Measurements from ENCODE around the gene OLFM1.
"Not testable (repeated sequence)": the region's sequence is repeated elsewhere in the genome, so short reads cannot be mapped to it uniquely, and the experiment has no call there.

The OLFM1 gene

DNA sequence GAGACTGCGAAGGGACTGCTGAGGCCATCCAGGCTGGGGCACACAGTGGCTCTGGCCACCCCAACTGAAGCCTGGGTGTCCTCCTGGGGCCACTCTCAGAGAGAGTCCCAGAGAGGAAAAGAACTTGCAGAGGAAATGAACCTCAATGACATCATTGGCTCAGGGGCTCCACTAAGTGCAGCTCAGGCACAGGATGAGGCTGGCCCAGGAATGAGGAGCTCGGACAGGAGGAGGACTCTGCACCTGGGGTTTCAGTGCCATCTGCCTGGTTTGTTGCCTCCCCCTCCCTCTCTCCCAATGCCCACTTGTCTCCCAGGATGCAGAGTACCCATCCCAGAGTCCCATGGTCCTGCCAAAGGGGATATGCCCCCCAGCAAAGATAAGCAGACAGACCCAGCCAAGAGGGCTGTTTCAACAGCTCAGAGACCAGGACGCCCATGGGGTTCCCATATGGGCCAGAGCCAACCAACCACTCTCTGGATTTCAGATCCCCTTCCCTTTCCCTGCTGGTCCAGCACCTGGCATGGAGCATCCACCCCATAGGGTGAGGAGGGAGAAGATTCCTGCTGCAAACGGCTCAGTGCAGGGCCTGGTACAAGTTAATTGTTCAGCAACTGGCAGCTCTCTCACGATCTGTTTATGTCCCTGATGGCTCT, 26.9 kb upstream of the OLFM1 start:
- no peak for DNase-seq

DNA sequence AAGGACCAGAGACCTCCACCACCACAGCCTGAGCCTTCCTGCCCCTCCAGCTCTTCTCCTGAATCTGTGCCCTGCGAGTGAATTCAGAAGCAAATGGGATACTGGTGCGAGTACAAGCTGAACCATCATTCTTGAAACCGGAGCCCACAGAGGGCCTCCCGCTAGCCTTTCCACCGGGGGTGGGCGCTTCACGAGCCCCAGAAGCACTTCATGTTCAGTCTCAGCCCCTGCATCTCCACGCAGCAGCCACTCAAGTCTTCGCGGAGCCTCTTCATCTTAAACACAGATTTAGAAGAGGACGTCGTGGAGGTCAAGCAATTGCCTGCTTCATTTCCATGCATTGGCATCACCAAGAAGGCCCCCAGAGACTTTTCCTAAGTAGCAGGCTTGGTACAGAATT, 26.0 kb upstream of the OLFM1 start:
- no peak for DNase-seq

DNA sequence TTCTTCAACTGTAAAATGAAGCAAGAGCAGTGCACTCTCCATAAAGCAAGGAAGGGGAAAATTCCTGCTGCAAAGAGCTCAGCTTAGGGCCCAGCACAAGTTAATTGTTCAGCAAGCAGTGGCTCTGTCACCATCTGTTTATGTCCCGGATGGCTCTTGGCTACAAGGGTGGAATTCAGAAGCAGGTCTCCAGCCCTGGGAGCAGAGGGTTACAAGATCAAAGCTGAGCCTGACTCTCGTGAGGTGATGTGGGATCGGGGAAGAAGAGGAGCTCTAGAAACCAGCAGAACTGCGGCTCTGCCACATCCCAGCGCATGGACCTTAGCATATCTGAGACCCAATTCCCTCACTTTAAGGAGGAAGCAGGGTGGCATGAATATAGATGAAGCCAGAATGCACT, 25.2 kb upstream of the OLFM1 start:
- no peak for DNase-seq

DNA sequence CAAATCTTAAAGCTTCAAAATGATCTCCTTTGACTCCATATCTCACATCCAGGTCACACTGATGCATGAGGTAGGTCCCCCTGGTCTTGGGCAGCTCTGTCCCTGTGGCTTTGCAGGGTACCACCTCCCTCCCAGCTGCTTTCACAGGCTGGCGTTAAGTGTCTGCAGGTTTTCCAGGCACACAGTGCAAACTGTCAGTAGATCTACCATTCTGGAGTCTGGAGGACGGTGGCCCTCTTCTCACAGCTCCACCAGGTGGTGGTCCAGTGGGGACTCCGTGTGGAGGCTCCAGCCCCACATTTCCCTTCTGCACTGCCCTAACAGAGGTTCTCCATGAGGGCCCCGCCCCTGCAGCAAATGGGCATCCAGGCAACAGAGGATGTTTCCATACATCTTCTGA, 24.0 kb upstream of the OLFM1 start:
- not testable (repeated sequence) for DNase-seq

DNA sequence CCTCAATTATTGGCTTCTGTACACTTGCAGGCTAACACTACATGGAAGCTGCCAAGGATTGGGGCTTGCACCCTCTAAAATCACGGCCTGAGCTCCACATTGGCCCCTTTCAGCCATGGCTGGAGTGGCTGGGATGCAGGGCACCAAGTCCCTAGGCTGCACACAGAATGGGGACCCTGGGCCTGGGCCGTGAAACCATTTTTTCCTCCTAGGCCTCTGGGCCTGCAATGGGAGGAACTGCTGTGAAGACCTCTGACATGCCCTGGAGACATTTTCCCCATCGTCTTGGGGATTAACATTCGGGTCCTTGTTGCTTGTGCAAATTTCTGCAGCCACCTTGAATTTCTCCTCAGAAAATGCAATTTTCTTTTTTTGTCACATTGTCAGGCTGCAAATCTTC, 23.6 kb upstream of the OLFM1 start:
- DNase-seq: not testable (repeated sequence)

DNA sequence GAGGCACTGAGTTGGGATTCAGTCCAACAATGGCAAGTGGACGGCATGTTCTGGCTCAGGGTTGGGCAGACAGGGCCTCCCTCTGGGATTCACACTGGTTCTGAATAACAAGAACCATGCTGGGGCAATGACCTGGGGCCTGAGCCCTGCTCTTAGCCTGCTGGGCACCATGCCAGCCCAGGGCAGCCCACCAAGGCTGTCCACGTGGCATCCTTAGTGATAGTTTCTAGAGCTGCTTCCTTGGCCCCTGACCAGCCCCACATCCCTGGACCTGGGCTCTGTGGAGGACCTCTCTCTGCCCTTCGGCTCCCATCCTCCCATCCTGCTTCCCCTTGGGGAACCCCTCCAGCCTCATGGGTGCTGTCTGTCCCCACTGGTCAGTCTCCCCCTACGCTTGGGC, 22.3 kb upstream of the OLFM1 start:
- DNase-seq: no peak

DNA sequence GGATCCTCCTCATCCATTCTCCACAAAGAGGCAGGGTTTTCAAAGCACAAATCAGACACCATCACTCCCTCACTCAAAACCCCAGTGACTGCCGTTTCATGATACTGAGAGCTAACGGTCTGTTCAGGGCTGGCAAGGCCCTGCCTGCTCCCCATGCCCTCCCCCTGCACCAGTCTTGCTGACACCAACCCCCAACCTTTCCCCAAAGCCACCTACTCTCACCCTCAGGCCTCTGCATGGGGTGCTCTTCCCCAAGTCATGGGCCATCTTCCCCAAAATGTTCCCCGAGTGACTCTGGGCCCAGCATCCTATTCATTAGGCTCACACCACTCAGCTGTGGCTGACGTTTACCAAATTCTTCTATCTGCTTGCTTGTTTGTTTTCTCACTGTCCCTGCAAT, 21.7 kb upstream of the OLFM1 start:
- no peak for DNase-seq

DNA sequence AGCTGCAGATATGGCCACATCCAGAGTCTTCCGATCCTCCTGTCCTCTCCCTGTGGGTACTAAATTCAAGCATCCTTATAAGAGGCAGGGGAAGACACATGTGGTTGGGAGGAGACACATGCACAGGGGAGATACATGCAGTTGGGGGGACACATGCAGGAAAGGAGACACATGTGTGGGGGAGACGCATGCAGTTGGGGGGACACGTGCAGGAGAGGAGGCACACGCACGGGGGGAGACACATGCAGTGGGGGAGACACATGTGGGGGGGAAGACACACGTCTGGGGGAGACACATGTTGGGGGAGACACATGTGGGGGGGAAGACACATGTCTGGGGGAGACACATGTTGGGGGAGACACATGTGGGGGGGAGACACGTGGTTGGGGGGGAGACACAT, 21.2 kb upstream of the OLFM1 start:
- no peak for DNase-seq

DNA sequence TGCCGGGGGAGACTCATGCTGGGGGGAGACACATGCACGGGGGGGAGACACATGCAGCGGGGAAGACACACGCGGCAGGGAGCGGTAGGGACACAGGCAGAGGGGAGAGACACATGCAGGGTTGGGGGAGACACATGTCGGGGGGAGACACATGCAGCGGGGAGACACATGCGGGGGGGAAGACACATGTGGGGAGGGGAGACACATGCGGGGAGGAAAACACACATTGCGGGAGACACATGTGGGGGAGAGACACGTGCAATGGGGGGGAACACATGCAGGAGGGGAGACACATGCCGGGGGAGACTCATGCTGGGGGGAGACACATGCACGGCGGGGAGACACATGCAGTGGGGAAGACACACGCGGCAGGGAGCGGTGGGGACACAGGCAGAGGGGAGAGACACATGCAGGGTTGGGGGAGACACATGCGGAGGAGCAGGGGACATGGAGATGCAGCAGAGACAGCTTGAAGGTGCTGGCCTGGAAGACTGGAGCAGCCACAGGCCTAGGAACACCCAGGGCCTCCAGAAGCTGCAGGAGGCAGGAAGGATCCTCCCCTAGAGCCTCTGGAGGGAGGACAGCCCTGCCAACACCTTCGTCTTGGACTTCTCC, 20.3 kb upstream of the OLFM1 start:
- DNase-seq: no peak

DNA sequence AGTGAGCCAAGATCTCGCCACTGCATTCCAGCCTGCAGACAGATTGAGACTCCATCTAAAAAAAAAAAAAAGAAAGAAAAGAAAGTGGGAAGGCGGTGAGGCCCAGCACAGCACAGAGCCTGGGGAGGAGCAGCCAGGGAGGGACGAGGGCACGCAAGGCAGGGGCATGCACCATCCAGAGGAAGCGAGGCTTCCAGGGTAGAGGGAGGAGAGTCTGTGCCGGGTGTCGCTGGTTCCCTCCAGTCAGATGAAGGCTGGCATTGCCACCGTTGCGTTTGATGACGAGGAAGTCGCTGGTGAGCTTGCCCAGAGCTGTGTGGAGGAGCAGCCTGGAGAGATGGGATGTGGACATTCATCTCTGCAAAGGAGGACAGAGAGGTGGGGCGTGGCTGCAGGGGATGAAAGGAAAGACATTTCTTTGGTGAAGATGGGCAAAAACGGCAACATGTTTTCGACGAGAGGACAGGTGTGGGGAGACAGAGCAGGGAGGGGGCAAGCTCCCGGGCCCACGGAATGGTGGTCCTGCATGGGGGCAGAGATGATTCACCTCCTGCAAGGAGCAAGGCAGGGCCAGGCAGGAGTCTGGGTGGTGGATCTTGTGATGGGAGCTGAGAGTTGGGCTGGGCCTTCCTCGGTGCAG, 18.6 kb upstream of the OLFM1 start:
- DNase-seq: no peak

DNA sequence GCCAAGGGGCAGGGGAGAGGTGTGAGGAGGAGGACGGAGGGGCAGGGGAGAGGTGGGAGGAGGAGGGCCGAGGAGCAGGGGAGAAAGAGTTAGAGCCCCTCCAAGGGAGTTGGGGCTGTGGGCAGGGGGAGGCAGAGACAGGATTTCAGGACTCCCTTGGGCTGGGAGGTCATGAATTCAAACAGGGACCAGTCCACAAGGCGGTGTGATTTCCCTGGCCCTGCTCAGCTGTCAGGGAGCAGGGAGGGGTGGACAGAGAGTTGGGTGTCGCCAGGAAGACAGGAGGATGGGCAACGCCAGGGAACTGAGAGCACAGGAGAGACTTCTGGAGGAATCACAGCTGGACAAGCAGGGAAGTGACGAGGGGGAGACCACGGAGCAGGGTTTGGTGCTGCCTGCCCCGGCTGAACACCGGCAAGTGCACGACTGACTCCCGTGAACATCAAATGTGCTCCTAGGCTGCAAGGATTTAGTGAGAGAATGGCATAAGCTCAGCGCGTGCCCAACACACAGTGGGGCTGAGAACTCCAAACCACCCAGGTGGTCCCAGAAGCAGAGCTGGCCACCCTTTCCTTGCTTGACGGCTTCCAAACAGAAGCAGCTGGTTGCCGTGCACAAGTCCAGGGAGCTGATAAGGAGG, 17.8 kb upstream of the OLFM1 start:
- no peak for DNase-seq

DNA sequence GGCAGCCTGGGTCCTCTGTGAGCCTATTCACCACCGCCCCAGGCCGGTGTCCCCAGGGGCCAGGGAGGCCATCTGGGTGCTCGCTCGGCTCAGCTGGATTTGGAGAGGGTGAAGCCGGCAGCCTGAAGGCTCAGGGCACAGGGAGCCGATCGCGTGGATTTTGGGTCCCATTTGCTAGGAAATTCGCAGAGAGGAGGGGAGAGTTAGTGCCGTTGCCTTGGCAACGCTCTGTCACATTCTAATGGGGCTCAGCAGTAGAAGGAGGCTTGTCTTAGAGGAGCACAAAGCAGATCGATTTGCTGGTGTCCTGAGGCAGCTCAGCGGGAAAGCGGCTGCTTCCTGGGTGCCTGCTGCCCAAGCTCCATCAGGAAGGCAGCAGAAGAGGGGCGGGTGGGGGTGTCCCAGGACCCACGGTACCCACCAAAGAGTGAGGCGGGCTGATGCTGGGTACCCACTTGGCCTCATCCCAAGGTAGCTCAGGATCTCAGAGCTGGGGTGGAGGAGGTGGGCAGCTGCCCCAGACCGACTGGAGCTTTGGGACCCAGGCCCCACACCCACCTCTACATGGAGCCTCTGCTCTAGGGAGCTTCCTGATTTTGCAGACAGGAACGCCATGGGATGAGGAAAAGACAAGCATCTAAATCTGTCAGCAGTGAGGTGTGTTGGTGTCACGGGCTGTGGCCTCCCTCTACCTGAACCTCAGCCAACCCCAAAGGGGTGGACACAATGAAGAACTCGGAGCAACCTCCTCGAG, 17.1 kb upstream of the OLFM1 start:
- DNase-seq: no peak

DNA sequence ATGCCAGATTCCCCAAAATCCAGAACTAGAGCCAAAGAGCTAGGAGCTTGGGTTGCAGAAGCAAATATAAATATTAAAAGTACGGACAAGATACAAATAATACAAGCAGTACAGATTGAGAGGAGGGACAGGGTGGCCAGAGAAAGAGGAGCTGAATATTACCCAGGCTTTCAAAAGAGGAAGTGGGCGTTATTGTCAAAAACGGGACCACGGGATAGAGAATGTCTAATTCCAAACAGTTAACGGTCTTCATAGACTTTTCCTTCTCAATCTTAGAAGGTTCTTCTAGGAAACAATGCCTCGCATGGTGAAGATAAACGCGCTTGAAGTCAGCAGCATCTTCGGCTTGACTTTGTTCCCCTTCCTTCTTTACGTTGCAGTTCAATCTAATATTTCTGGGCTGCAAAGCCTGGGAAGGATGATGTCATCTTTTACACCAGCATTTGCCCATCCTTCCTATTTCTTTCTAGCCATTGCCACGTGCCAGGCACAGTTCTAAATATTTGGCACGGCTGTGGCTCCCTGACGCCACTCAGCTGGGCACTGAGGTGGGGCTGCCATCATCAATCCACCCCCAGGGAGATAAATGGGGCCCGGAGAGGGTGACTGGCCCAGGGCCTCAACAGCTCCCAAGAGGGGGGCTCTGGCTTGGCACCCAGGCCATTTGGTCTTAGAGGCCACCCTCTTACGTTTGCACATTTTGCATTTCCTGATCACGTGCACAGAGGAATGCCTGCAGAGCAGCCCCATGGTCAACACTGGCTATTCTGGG, 16.3 kb upstream of the OLFM1 start:
- no peak for DNase-seq

DNA sequence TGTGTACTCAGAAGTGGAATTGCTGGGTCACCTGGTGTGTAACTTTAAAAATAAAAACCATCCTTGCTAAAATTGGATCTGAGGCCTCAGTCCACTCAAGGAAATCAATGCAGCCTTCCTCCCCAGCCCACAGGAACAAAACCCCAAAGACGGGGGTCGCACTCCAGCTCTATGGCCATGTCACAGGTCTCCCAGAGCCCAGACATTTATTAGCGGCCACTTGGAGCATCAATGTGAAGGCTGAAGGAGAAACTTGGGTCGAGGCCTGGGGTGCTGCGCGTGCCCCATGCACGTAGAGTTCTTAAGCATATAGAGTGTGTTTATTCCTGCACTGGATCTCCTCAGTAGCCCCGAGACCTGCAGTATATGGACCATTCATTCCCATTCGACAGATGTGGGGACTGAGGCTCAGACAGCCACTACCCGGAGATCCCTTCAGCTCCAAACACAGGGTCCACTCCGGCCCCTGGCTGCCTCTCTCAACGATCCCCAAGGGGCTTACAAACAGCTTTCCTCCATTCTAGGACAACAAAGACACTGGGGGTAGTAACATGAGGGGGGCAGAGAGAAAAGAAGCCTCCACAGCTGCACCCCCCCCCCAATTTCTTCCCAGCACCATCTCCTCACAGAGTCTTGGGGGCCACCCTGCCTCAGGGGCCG, 14.3 kb upstream of the OLFM1 start:
- no peak for DNase-seq

DNA sequence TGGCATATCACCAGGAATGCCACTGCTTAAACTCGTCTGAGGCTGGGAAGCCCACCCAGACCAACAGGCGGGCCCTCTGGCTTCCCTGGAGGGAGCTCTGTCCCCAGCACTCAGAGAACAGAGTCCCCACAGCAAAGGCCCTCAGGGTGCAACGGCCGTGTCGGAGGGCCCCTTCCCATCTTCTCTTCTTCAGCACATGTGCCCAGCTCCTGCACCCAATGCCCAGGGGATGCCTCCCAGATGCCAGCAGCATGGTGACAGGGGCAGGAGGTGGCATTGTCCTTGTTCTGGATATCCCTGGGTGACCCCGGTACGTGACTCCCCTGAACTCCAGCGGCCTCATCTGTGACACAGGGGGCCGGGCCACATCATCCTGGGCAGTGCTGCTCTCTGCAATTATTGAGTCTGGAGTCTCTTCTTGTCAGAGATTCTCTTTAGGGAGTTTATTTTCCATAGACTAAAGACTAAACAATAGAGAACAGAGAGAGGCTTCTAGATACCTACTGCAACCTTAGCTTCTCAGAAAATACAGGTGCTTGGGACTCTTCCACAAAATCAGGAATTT, 13.6 kb upstream of the OLFM1 start:
- DNase-seq: no peak

DNA sequence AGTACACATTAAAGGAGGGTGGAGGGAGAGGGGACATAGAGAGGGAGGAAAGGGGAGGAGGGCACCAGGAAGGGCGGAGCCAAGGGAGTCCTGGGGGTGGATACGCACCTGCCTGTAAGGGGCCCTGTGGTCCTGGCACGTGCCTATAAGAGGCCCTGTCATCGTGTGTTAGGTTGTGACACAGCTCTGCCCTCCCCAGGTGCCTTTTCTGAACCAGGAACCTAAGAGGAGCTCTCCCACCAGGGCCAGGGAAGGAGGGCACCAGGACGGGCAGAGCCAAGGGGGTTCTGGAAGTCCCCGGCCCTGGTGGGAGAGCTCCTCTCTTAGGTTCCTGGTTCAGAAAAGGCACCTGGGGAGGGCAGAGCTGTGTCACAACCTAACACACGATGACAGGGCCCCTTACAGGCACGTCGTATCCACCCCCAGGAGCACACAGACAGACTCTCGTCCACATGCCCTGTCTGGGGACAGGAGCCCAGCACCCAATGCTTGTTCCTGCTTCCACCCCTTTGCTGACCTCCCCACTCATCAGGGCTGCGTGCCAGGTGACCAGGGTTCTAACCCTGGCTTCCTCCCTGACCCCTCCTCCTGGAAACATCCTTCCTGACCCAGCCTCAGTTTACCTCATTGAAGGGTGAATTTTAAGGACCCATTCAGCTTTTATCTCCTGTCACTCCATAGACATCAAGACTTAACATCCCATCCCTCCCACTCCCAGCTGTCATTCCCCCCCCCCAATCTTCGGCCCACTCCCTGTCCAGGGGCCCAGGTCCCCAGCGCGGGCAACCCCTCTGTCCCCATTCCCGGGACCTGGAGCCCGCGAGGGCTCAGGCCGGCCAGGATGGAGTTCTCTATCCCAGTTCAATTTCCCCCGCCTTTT, 12.9 kb upstream of the OLFM1 start:
- DNase-seq: no peak

DNA sequence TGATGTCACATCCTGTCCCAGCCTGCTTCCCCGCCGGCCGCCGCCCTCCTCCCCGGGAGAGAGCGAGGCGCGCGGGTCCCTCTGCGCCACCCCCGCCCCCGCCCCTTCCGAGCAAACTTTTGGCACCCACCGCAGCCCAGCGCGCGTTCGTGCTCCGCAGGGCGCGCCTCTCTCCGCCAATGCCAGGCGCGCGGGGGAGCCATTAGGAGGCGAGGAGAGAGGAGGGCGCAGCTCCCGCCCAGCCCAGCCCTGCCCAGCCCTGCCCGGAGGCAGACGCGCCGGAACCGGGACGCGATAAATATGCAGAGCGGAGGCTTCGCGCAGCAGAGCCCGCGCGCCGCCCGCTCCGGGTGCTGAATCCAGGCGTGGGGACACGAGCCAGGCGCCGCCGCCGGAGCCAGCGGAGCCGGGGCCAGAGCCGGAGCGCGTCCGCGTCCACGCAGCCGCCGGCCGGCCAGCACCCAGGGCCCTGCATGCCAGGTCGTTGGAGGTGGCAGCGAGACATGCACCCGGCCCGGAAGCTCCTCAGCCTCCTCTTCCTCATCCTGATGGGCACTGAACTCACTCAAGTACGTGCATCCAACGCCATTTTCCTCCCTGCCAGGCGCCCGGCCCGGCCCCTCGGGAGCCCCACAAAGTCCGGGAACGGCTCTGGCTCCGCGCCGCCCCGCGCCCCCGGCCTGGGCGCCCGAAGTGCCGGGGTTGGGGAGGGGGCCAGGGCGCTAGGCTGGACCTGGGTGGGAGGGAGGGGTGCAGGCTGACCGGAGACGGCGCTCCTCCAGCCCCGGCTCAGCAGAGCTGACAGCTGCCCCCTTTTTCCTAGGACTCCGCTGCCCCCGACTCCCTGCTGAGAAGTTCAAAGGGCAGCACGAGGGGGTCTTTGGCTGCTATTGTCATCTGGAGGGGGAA, 12.0 kb upstream of the OLFM1 start:
- no peak for DNase-seq

DNA sequence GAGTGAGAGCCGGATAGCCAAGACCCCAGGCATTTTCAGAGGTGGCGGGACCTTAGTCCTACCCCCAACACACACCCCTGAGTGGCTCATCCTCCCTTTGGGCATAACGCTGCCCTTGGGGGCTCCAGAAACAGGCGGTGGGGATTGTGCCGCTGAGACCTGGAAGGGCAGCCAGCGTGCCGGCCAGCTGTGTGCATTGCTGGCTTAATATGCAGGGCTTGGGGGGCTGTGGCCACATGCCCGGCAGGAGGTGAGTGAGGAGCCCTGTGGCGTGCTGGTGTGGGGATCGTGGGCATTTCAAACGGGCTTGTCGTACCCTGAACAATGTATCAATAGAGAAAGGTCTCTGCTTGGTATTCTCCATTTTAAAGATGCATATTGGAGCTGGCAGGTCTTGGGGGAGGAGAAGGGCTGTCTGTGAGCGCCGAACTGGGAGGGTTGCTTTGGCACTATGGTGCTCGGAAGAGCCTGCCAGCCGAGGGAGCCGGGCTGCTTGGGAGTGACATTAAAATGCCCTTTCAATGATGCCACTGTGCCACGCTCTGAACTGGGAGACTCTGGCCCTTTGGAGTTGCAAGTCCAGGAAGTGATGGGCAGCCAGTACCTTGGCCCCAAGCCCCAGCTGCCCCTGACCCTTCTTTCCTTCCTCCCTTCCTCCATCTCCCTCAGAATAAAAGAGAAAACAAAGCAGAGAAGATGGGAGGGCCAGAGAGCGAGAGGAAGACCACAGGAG, 11.2 kb upstream of the OLFM1 start:
- no peak for DNase-seq

Data from CD4-positive, alpha-beta T cell treated with Interferon gamma for 1 hour (primary cell).